Activated B cell treated with CpG ODN at 0.5 μM for 24 hours (primary cell): Measurements from ENCODE around the gene SWAP70. TPM values are rescaled to one million over a fixed set of nuclear protein-coding genes. Genes with fewer than 3 reads are reported as not detected.

Experiments
- ATAC-seq: fragments of 200-7000 bp; cut with Tn5 transposase; one replicate; pipeline ENCODE4 v1.10.0; 2021; ENCODE audit warnings: low read depth, mild to moderate bottlenecking, moderate library complexity
- CTCF ChIA-PET: fragments of 350-600 bp; sonication (Branson Sonifier 250); formaldehyde crosslinking; loops from one replicate; lab custom pipeline; 2021; ENCODE audit warnings: antibody characterized with exemption; lab: Charles Lee
- POLR2A ChIA-PET: fragments of 350-600 bp; sonication (Branson Sonifier 250); formaldehyde crosslinking; loops from one replicate; lab custom pipeline; 2021; ENCODE audit warnings: antibody characterized with exemption; lab: Charles Lee
- DNase-seq: peaks from one replicate; pipeline ENCODE4 v3.0.0; 2022
- H3K27ac Mint-ChIP-seq: one replicate; pipeline ENCODE4 v1.8.0; 2020; ENCODE audit warnings: mixed read lengths
- H3K27me3 Mint-ChIP-seq: one replicate; pipeline ENCODE4 v1.8.0; 2021; ENCODE audit warnings: mixed read lengths
- H3K36me3 Mint-ChIP-seq: one replicate; pipeline ENCODE4 v1.8.0; 2021; ENCODE audit warnings: low read depth, mixed read lengths
- H3K4me1 Mint-ChIP-seq: one replicate; pipeline ENCODE4 v1.8.0; 2021; ENCODE audit warnings: mixed read lengths
- H3K4me3 Mint-ChIP-seq: one replicate; pipeline ENCODE4 v1.8.0; 2020; ENCODE audit warnings: mild to moderate bottlenecking, mixed read lengths
- H3K9me3 Mint-ChIP-seq: one replicate; pipeline ENCODE4 v1.8.0; 2020; ENCODE audit warnings: mixed read lengths
- CTCF ChIP-seq: fragments of 200-600 bp; IDR thresholded peaks from one replicate; pipeline ENCODE4 v1.8.0; 2022; ENCODE audit warnings: antibody characterized with exemption, mild to moderate bottlenecking
- intact Hi-C: fragments of 100-400 bp; cut with micrococcal nuclease; formaldehyde crosslinking; loops from one replicate; pipeline ENCODE4 v1.15.1; 2024
- total RNA-seq: library from RNA; stranded (reverse); gene quantifications from 2 replicates; pipeline ENCODE4 v1.2.3, GENCODE V29; 2022

Gene SWAP70
- total RNA-seq, 1 donor from 2014 or later: 288 TPM

GRCh38 chr11:9714272-9714940, 50.5 kb downstream of the SWAP70 start:
- Mint-ChIP-seq H3K27ac (peak overlapping the region; percentile 87), H3K36me3 (peaks cover 73% of the 10 kb centered on the region), H3K4me1 (peaks cover 90% of the 10 kb centered on the region), H3K9me3 (peaks cover 2% of the 10 kb centered on the region), H3K4me3 (peak overlapping the region; percentile 16), H3K27me3 (no peaks in the 10 kb centered on the region)
- no peak for TF ChIP-seq CTCF
- POLR2A ChIA-PET: interaction anchor here (0.5 to 7.7 kb wide), 11 partner anchors 14 to 260 kb away, joined by 3 to 76 read pairs (median 6); partner anchors contain the start of gene SWAP70
- intact Hi-C loops: no loop called here
- CTCF ChIA-PET: interaction anchor here (1.1 kb wide), 1 partner anchor 95 kb away, joined by 3 read pairs; no protein-coding TSS in a partner anchor
- ATAC-seq (no peak), DNase-seq (no peak)

GRCh38 chr11:9716275-9717039, 52.6 kb downstream of the SWAP70 start:
- Mint-ChIP-seq H3K27me3 (no peaks in the 10 kb centered on the region), H3K36me3 (peaks cover 75% of the 10 kb centered on the region), H3K9me3 (peaks cover 2% of the 10 kb centered on the region), H3K27ac (peak overlapping the region; percentile 87), H3K4me3 (peak overlapping the region; percentile 71), H3K4me1 (peaks cover 92% of the 10 kb centered on the region)
- TF ChIP-seq CTCF: no peak
- peak; percentile 72 for ATAC-seq
- ChIA-PET CTCF (interaction anchor here (0.7 to 1.8 kb wide), 8 partner anchors 12 to 591 kb away, joined by 3 to 7 read pairs (median 4); no protein-coding TSS in a partner anchor), POLR2A (interaction anchor here (0.6 to 7.7 kb wide), 33 partner anchors 9 to 256 kb away, joined by 3 to 76 read pairs (median 6); partner anchors contain the start of genes SWAP70 and ZNF143)
- no peak for DNase-seq
- intact Hi-C loops: loop anchor here (1.0 to 2.0 kb wide), 6 partner anchors 10 to 102 kb away; partner anchors contain the start of gene SWAP70

GRCh38 chr11:9717040-9717357, 53.1 kb downstream of the SWAP70 start:
- H3K27me3 Mint-ChIP-seq: no peaks in the 10 kb centered on the region
- ATAC-seq (no peak), DNase-seq (no peak)
- peaks cover 2% of the 10 kb centered on the region for H3K9me3 Mint-ChIP-seq
- no peak for TF ChIP-seq CTCF
- H3K27ac Mint-ChIP-seq: peak overlapping the region; percentile 87
- CTCF ChIA-PET: interaction anchor here (0.9 to 1.8 kb wide), 5 partner anchors 11 to 590 kb away, joined by 3 to 7 read pairs (median 4); no protein-coding TSS in a partner anchor
- H3K4me1 Mint-ChIP-seq: peaks cover 91% of the 10 kb centered on the region
- intact Hi-C loops: loop anchor here (1.0 to 2.0 kb wide), 4 partner anchors 9 to 52 kb away; partner anchors contain the start of gene SWAP70
- H3K4me3 Mint-ChIP-seq: peak overlapping the region; percentile 71
- POLR2A ChIA-PET: interaction anchor here (0.7 to 7.7 kb wide), 28 partner anchors 9 to 256 kb away, joined by 3 to 76 read pairs (median 6); partner anchors contain the start of genes SWAP70 and ZNF143
- peaks cover 74% of the 10 kb centered on the region for H3K36me3 Mint-ChIP-seq

- H3K4me3 Mint-ChIP-seq: no peak overlapping the region
- ChIA-PET POLR2A (interaction anchor here (0.5 to 7.7 kb wide), 15 partner anchors 9 to 117 kb away, joined by 3 to 76 read pairs (median 9); no protein-coding TSS in a partner anchor), CTCF (interaction anchor here (1.1 to 1.5 kb wide), 3 partner anchors 11 to 183 kb away, joined by 3 to 7 read pairs (median 4); no protein-coding TSS in a partner anchor)
- H3K9me3 Mint-ChIP-seq: peaks cover 2% of the 10 kb centered on the region
- ATAC-seq (no peak), DNase-seq (no peak)
- peaks cover 80% of the 10 kb centered on the region for H3K36me3 Mint-ChIP-seq
- TF ChIP-seq CTCF: no peak
- H3K27ac Mint-ChIP-seq: peak overlapping the region; percentile 60
- intact Hi-C loops: loop anchor here (1.0 to 2.0 kb wide), 4 partner anchors 9 to 53 kb away; partner anchors contain the start of gene SWAP70
- H3K27me3 Mint-ChIP-seq: no peaks in the 10 kb centered on the region
- H3K4me1 Mint-ChIP-seq: peaks cover 94% of the 10 kb centered on the region
Measured at GRCh38 chr11:9717719-9718118, 53.8 kb downstream of the SWAP70 start.
